Stomach (tissue), 4 donors: ENCODE data around the gene NUPR2.

Experiments
- CTCF ChIP-seq, 7 experiments: fragments of 450-650 bp in 4 of 7; fragments of 200-600 bp in 3 of 7; sonication (generic) in 3 of 7; IDR thresholded peaks; one replicate each; pipeline ENCODE4 v1.5.1; 2016 to 2019; ENCODE audit warnings: antibody characterized with exemption in 7 of 7, control low read depth in 2 of 7, mild to moderate bottlenecking in 1 of 7
- POLR2A ChIP-seq, 4 donors: fragments of 450-650 bp; IDR thresholded peaks; one replicate each; pipeline ENCODE4 v1.6.1; 2016; ENCODE audit warnings: antibody characterized with exemption in 4 of 4, control low read depth in 2 of 4, mild to moderate bottlenecking in 1 of 4, moderate library complexity in 1 of 4

DNA sequence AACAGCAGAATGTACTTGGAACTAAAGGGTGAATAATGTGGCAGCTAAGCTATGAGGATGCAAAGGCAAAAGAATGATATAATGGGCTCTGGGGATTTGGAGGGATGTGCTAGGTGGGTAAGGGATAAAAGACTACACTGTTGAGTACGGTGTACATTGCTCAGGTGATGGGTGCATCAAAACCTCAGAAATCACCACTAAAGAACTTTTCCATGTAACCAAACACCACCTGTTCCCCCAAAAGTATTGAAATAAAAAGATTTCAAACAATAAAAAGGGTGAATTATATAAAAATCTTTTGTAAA, 8.3 kb downstream of the NUPR2 start:
- TF ChIP-seq POLR2A (IDR thresholded peaks at IDR 0.05) (no peak), CTCF (IDR thresholded peaks at IDR 0.05) (no peak)
